Mucosa of rectum (tissue), 2 donors: ENCODE measurements around the gene MAP3K6.

ENCODE experiments used
- H3K27ac ChIP-seq, 2 donors: one replicate each; pipeline ENCODE4 v1.7.0; 2013; ENCODE audit warnings: inconsistent platforms in 2 of 2, low read depth in 2 of 2, low read length in 2 of 2
- H3K27me3 ChIP-seq, 2 donors: one replicate each; pipeline ENCODE4 v1.7.0; 2013; ENCODE audit warnings: low read length in 2 of 2; ENCODE audit not compliant: control insufficient read depth in 2 of 2, insufficient read depth in 2 of 2
- H3K36me3 ChIP-seq, 2 donors: one replicate each; pipeline ENCODE4 v1.7.0; 2013; ENCODE audit warnings: low read length in 2 of 2; ENCODE audit not compliant: control insufficient read depth in 2 of 2, insufficient read depth in 2 of 2
- H3K4me1 ChIP-seq, 2 donors: one replicate each; pipeline ENCODE4 v1.7.0; 2013; ENCODE audit warnings: low read length in 2 of 2, mild to moderate bottlenecking in 1 of 2; ENCODE audit not compliant: control insufficient read depth in 2 of 2, insufficient read depth in 2 of 2
- H3K4me3 ChIP-seq, 2 donors: one replicate each; pipeline ENCODE4 v1.7.0; 2013; ENCODE audit warnings: low read length in 2 of 2
- H3K9ac ChIP-seq, 2 donors: one replicate each; pipeline ENCODE4 v1.7.0; 2013; ENCODE audit warnings: low read length in 2 of 2, low read depth in 1 of 2, mild to moderate bottlenecking in 1 of 2
- H3K9me3 ChIP-seq, 2 donors: one replicate each; pipeline ENCODE4 v1.7.0; 2013; ENCODE audit warnings: low read length in 2 of 2; ENCODE audit not compliant: control insufficient read depth in 2 of 2
- donor health status: healthy.
- donor health status: Normal muscosa, but diverticular disease.

MAP3K6 gene

GRCh38 chr1:27374362-27375086, 7.8 kb upstream of the MAP3K6 start, which contains the start of gene FCN3:
Gene FCN3 (minus strand): TSS chr1:27374824. CDS start chr1:27374818, 6 bp downstream.
- no peak within 1 kb of the TSS for H3K4me3 ChIP-seq
- no peak within 1 kb of the TSS for H3K27ac ChIP-seq
- H3K27me3 ChIP-seq, result no peaks in the 10 kb centered on the region
- H3K9ac ChIP-seq, result no peak within 1 kb of the TSS
- no peaks in the 10 kb centered on the region for H3K36me3 ChIP-seq
- no peaks in the 10 kb centered on the region for H3K9me3 ChIP-seq
- no peaks in the 10 kb centered on the region for H3K4me1 ChIP-seq

- Histone ChIP-seq H3K4me1 (peaks cover 0 to 3% of the 10 kb centered on the region in 2 donors), H3K9ac (no peak overlapping the region), H3K27me3 (no peaks in the 10 kb centered on the region), H3K27ac (no peak overlapping the region), H3K9me3 (no peaks in the 10 kb centered on the region), H3K36me3 (no peaks in the 10 kb centered on the region), H3K4me3 (no peak overlapping the region)
These were observed 6.3 kb upstream of the MAP3K6 start for GRCh38 chr1:27372808-27373690.

DNA sequence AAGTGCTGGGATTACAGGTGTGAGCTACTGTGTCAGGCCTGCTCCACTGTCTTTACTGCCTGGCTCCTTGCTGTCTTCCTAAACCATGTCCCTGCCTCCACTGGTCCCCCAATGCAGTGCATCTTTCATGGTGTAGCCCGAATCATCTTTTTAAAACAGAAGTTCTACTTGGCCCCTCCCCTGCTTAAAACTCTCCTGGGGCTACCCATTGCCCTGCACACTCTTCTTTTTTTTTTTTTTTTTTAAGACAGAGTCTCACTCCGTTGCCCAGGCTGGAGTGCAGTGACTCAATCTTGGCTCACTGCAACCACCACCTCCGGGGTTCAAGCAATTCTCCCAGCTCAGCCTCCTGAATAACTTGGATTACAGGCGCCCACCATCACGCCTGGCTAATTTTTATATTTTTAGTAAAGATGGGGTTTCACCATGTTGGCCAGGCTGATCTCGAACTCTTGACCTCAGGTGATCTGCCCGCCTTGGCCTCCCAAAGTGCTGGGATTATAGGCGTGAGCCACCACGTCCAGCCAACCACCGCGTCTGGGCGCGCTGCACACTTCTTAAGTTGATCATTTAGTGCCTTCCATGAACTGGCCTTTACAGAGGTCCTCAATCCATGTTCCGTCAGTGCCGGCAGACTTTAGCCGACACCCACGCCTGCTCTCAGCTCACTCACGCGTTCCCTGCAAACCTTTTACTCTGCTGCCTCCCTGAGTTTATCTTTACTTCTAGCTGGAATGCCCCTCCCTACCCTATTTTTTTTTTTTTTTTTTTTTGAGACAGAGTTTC, 5.5 kb upstream of the MAP3K6 start:
- H3K36me3 ChIP-seq, result no peaks in the 10 kb centered on the region
- no peaks in the 10 kb centered on the region for H3K9me3 ChIP-seq
- H3K9ac ChIP-seq, result no peak overlapping the region
- no peak overlapping the region for H3K27ac ChIP-seq
- H3K27me3 ChIP-seq, result no peaks in the 10 kb centered on the region
- peaks cover 4 to 5% of the 10 kb centered on the region in 2 donors for H3K4me1 ChIP-seq
- H3K4me3 ChIP-seq, result no peak overlapping the region

- Histone ChIP-seq H3K27me3 (no peaks in the 10 kb centered on the region), H3K36me3 (no peaks in the 10 kb centered on the region), H3K4me3 (no peak overlapping the region), H3K9me3 (no peaks in the 10 kb centered on the region), H3K9ac (no peak overlapping the region), H3K27ac (no peak overlapping the region), H3K4me1 (peaks cover 17% of the 10 kb centered on the region in 2 donors)
These were observed 2.3 kb upstream of the MAP3K6 start for GRCh38 chr1:27368869-27369582.

GRCh38 chr1:27367160-27367650, 444 bp upstream of the MAP3K6 start:
- Histone ChIP-seq H3K9me3 (no peaks in the 10 kb centered on the region), H3K4me3 (peak overlapping the region; percentile 55 to 81), H3K27ac (peak overlapping the region; percentile 87 to 95), H3K4me1 (peaks cover 17% of the 10 kb centered on the region in 2 donors), H3K36me3 (peaks cover 5 to 8% of the 10 kb centered on the region in 2 donors), H3K9ac (peak overlapping the region; percentile 69 to 94), H3K27me3 (no peaks in the 10 kb centered on the region)

- peak overlapping the region; percentile 87 to 95 for H3K27ac ChIP-seq
- H3K36me3 ChIP-seq, result peaks cover 5 to 8% of the 10 kb centered on the region in 2 donors
- H3K4me3 ChIP-seq, result peak overlapping the region; percentile 73 to 81
- peak overlapping the region; percentile 65 to 69 for H3K9ac ChIP-seq
- H3K9me3 ChIP-seq, result no peaks in the 10 kb centered on the region
- H3K4me1 ChIP-seq, result peaks cover 17% of the 10 kb centered on the region in 2 donors
- H3K27me3 ChIP-seq, result no peaks in the 10 kb centered on the region
These were observed 699 bp downstream of the MAP3K6 start for GRCh38 chr1:27366113-27366410.

- Histone ChIP-seq H3K36me3 (peaks cover 5 to 8% of the 10 kb centered on the region in 2 donors), H3K27me3 (no peaks in the 10 kb centered on the region), H3K4me3 (peak overlapping the region; percentile 73 to 81), H3K27ac (peak overlapping the region; percentile 87 to 95), H3K4me1 (peaks cover 17 to 19% of the 10 kb centered on the region in 2 donors), H3K9ac (peak overlapping the region; percentile 65 to 69), H3K9me3 (no peaks in the 10 kb centered on the region)
These were observed 1.2 kb downstream of the MAP3K6 start for GRCh38 chr1:27365372-27366112.

- Histone ChIP-seq H3K27me3 (no peaks in the 10 kb centered on the region), H3K36me3 (peaks cover 7 to 10% of the 10 kb centered on the region in 2 donors), H3K9me3 (no peaks in the 10 kb centered on the region), H3K4me3 (peak overlapping the region; percentile 73 to 81), H3K9ac (peak overlapping the region; percentile 52 to 69), H3K4me1 (peaks cover 19% of the 10 kb centered on the region in 2 donors), H3K27ac (peak overlapping the region; percentile 87 to 95)
These were observed 1.9 kb downstream of the MAP3K6 start for GRCh38 chr1:27364696-27365371.
